Glomerular endothelial cell (primary cell): ENCODE measurements around the gene PCOLCE2. TPM values are rescaled to one million over a fixed set of nuclear protein-coding genes. Genes with fewer than 3 reads are reported as not detected.

ENCODE experiments used
- DNase-seq: peaks from one replicate; pipeline ENCODE4 v3.0.0-alpha.2; 2011; ENCODE audit warnings: low read depth, low spot score; ENCODE audit errors: extremely low read depth
- total RNA-seq: library from RNA; depleted of rRNA; stranded (reverse); fragments of >200 nt; gene quantifications from 2 replicates; pipeline ENCODE4 v1.2.3, GENCODE V29; 2015

Gene PCOLCE2
- total RNA-seq: 0.58 and 1.1 TPM in 2 replicates

GRCh38 chr3:142888481-142889211, at the start of gene PCOLCE2:
TSS of gene PCOLCE2 (minus strand) at chr3:142889083. CDS start at chr3:142888896, 187 bp downstream.
- no peak for DNase-seq

- DNase-seq: no peak
Measured at GRCh38 chr3:142935963-142936362, 47.1 kb upstream of the PCOLCE2 start.

GRCh38 chr3:142934887-142935269, 46.0 kb upstream of the PCOLCE2 start:
- no peak for DNase-seq

- DNase-seq: no peak
Measured at GRCh38 chr3:142934128-142934886, 45.4 kb upstream of the PCOLCE2 start.

- DNase-seq: no peak
Measured at GRCh38 chr3:142931222-142931621, 42.3 kb upstream of the PCOLCE2 start.

- no peak for DNase-seq
Measured at GRCh38 chr3:142930463-142930862, 41.6 kb upstream of the PCOLCE2 start.

- no peak for DNase-seq
Measured at GRCh38 chr3:142929890-142930289, 41.0 kb upstream of the PCOLCE2 start.

- DNase-seq: no peak
Measured at GRCh38 chr3:142929109-142929508, 40.2 kb upstream of the PCOLCE2 start.

GRCh38 chr3:142926368-142926944, 37.6 kb upstream of the PCOLCE2 start:
- no peak for DNase-seq

- DNase-seq: no peak
Measured at GRCh38 chr3:142925140-142925539, 36.3 kb upstream of the PCOLCE2 start.

- DNase-seq: no peak
Measured at GRCh38 chr3:142923694-142924093, 34.8 kb upstream of the PCOLCE2 start.

- no peak for DNase-seq
Measured at GRCh38 chr3:142916605-142917004, 27.7 kb upstream of the PCOLCE2 start.

GRCh38 chr3:142915636-142916035, 26.8 kb upstream of the PCOLCE2 start:
- DNase-seq: no peak

GRCh38 chr3:142914286-142914811, 25.5 kb upstream of the PCOLCE2 start:
- no peak for DNase-seq

- DNase-seq: no peak
Measured at GRCh38 chr3:142913432-142913831, 24.5 kb upstream of the PCOLCE2 start.

GRCh38 chr3:142912402-142913172, 23.7 kb upstream of the PCOLCE2 start:
- no peak for DNase-seq

- no peak for DNase-seq
Measured at GRCh38 chr3:142910280-142910679, 21.4 kb upstream of the PCOLCE2 start.

- no peak for DNase-seq
Measured at GRCh38 chr3:142909282-142909681, 20.4 kb upstream of the PCOLCE2 start.

GRCh38 chr3:142907996-142908395, 19.1 kb upstream of the PCOLCE2 start:
- DNase-seq: no peak

- no peak for DNase-seq
Measured at GRCh38 chr3:142904639-142905436, 16.0 kb upstream of the PCOLCE2 start.
